CD14-positive monocyte (primary cell): ENCODE data around the gene IGF2R. TPM values are rescaled to one million over a fixed set of nuclear protein-coding genes. Genes with fewer than 3 reads are reported as not detected.

Source experiments
- DNase-seq, 3 donors: peaks; one replicate each; pipeline ENCODE4 v3.0.0-alpha.2; 2011 to 2022
- H2AFZ ChIP-seq: 2 replicates; pipeline ENCODE4 v1.6.0; 2012; ENCODE audit warnings: mild to moderate bottlenecking, low read depth, low read length, inconsistent platforms; ENCODE audit not compliant: insufficient read depth, poor library complexity, severe bottlenecking
- H3K27ac ChIP-seq, 2 donors: 1 replicate in 1 of 2; 2 replicates in 1 of 2; pipeline ENCODE4 v1.5.1; 2012 to 2013; ENCODE audit warnings: low read length in 2 of 2, control low read depth in 1 of 2, inconsistent platforms in 1 of 2, low read depth in 1 of 2, mild to moderate bottlenecking in 1 of 2
- H3K27me3 ChIP-seq, 2 donors: one replicate each; pipeline versions ENCODE4 v1.6.0 to v1.6.1; 2011 to 2013; ENCODE audit warnings: low read length in 2 of 2; ENCODE audit not compliant: control insufficient read depth in 2 of 2, insufficient read depth in 2 of 2
- H3K36me3 ChIP-seq, 2 donors: replicated peaks in 1 of 2; 1 replicate in 1 of 2; 2 replicates in 1 of 2; pipeline versions ENCODE4 v1.5.1 to v1.6.1; 2012 to 2013; ENCODE audit warnings: low read length in 2 of 2, control low read depth in 1 of 2, inconsistent platforms in 1 of 2, mild to moderate bottlenecking in 1 of 2; ENCODE audit not compliant: insufficient read depth in 2 of 2, control insufficient read depth in 1 of 2
- H3K4me1 ChIP-seq, 2 donors: 1 replicate in 1 of 2; 2 replicates in 1 of 2; pipeline versions ENCODE4 v1.5.1 to v1.6.1; 2012 to 2013; ENCODE audit warnings: low read length in 2 of 2, control low read depth in 1 of 2, inconsistent platforms in 1 of 2, mild to moderate bottlenecking in 1 of 2, moderate library complexity in 1 of 2; ENCODE audit not compliant: insufficient read depth in 2 of 2, control insufficient read depth in 1 of 2
- H3K4me2 ChIP-seq: replicated peaks from 2 replicates; pipeline ENCODE3; 2012; ENCODE audit warnings: low read length, moderate library complexity, mild to moderate bottlenecking; ENCODE audit not compliant: poor library complexity, severe bottlenecking; ENCODE audit errors: extremely low read depth
- H3K4me3 ChIP-seq, 3 experiments: fragments of 200-600 bp in 1 of 3; sonication (generic) in 1 of 3; replicated peaks in 1 of 3; 1 replicate in 2 of 3; 2 replicates in 1 of 3; pipeline ENCODE4 v1.5.1; 2011 to 2013; ENCODE audit warnings: low read length in 3 of 3, mild to moderate bottlenecking in 3 of 3, control low read depth in 2 of 3, low read depth in 2 of 3, inconsistent platforms in 1 of 3, moderate library complexity in 1 of 3
- H3K79me2 ChIP-seq: 2 replicates; pipeline ENCODE4 v1.6.0; 2012; ENCODE audit warnings: mild to moderate bottlenecking, control low read depth, inconsistent platforms, low read length, moderate library complexity; ENCODE audit not compliant: insufficient read depth
- H3K9ac ChIP-seq: 2 replicates; pipeline ENCODE4 v1.6.0; 2017; ENCODE audit warnings: low read length, mild to moderate bottlenecking; ENCODE audit not compliant: insufficient read depth, poor library complexity, severe bottlenecking
- H3K9me3 ChIP-seq, 2 donors: replicated peaks in 1 of 2; 1 replicate in 1 of 2; 2 replicates in 1 of 2; pipeline versions ENCODE4 v1.5.1 to v1.6.1; 2012 to 2013; ENCODE audit warnings: low read length in 2 of 2, control low read depth in 1 of 2; ENCODE audit not compliant: control insufficient read depth in 1 of 2, insufficient read depth in 1 of 2
- H4K20me1 ChIP-seq: 2 replicates; pipeline ENCODE4 v1.6.0; 2012; ENCODE audit warnings: mild to moderate bottlenecking, low read length, control low read depth, moderate library complexity; ENCODE audit not compliant: insufficient read depth
- H3K27ac Mint-ChIP-seq, 7 donors: one replicate each; pipeline ENCODE4 v1.8.0; 2020; ENCODE audit warnings: mild to moderate bottlenecking in 7 of 7, mixed read lengths in 7 of 7, moderate library complexity in 6 of 7, inconsistent platforms in 2 of 7
- H3K27me3 Mint-ChIP-seq, 3 donors: one replicate each; pipeline ENCODE4 v1.8.0; 2021 to 2022; ENCODE audit warnings: low read depth in 3 of 3, mild to moderate bottlenecking in 3 of 3, mixed read lengths in 3 of 3, moderate library complexity in 3 of 3, inconsistent platforms in 1 of 3
- H3K36me3 Mint-ChIP-seq, 2 donors: one replicate each; pipeline ENCODE4 v1.8.0; 2020; ENCODE audit warnings: mixed read lengths in 2 of 2, inconsistent platforms in 1 of 2, mild to moderate bottlenecking in 1 of 2
- H3K4me1 Mint-ChIP-seq: one replicate; pipeline ENCODE4 v1.8.0; 2020; ENCODE audit warnings: mild to moderate bottlenecking, mixed read lengths
- H3K4me3 Mint-ChIP-seq, 2 donors: one replicate each; pipeline ENCODE4 v1.8.0; 2020; ENCODE audit warnings: mild to moderate bottlenecking in 2 of 2, mixed read lengths in 2 of 2, moderate library complexity in 1 of 2
- H3K9me3 Mint-ChIP-seq, 7 donors: one replicate each; pipeline ENCODE4 v1.8.0; 2020 to 2022; ENCODE audit warnings: mixed read lengths in 7 of 7, mild to moderate bottlenecking in 6 of 7, moderate library complexity in 6 of 7, inconsistent platforms in 2 of 7
- WGBS: methylation state at CpG from one replicate; pipeline ENCODE4 v1.1.5; 2013; ENCODE audit warnings: missing lambda C conversion rate; ENCODE audit not compliant: insufficient coverage; 5-methylcytosine and 5-hydroxymethylcytosine counted together
- intact Hi-C, 2 donors: fragments of 100-400 bp; cut with micrococcal nuclease; formaldehyde crosslinking; loops; one replicate each; pipeline versions ENCODE4 v1.15.0 to v1.15.1; 2023
- polyA plus RNA-seq, 3 donors: library from polyadenylated mRNA; depleted of rRNA in 1 of 3; unstranded in 2 of 3; stranded (reverse) in 1 of 3; fragments of 300-500 nt in 2 of 3; fragments of >200 nt in 1 of 3; fragmentation: Illumina TruSeq in 2 of 3; gene quantifications; 1 replicate in 2 of 3; 2 replicates in 1 of 3; pipeline ENCODE4 v1.2.3, GENCODE V29; 2012 to 2021
- TF ChIP-seq, protein P1 (sequence below): fragments of 200-600 bp; IDR thresholded peaks from one replicate; pipeline ENCODE4 v1.8.0; 2022; ENCODE audit warnings: antibody characterized with exemption, mild to moderate bottlenecking

Gene IGF2R
- polyA plus RNA-seq, 3 donors, result 6.9 to 44.8 (median 8.2) TPM

DNA sequence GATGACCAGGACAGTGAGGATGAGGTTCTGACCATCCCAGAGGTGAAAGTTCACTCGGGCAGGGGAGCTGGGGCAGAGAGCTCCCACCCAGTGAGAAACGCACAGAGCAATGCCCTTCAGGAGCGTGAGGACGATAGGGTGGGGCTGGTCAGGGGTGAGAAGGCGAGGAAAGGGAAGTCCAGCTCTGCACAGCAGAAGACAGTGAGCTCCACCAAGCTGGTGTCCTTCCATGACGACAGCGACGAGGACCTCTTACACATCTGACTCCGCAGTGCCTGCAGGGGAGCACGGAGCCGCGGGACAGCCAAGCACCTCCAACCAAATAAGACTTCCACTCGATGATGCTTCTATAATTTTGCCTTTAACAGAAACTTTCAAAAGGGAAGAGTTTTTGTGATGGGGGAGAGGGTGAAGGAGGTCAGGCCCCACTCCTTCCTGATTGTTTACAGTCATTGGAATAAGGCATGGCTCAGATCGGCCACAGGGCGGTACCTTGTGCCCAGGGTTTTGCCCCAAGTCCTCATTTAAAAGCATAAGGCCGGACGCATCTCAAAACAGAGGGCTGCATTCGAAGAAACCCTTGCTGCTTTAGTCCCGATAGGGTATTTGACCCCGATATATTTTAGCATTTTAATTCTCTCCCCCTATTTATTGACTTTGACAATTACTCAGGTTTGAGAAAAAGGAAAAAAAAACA, 136.1 kb downstream of the IGF2R start:
- Mint-ChIP-seq H3K27ac (peak overlapping the region in 1 of 7 donors; percentile 26), H3K9me3 (peaks cover 0 to 5% (median 0%) of the 10 kb centered on the region in 7 donors), H3K27me3 (peaks cover 0 to 6% (median 1%) of the 10 kb centered on the region in 3 donors), H3K4me1 (peaks cover 18% of the 10 kb centered on the region), H3K36me3 (peaks cover 71 to 78% of the 10 kb centered on the region in 2 donors), H3K4me3 (no peak overlapping the region)
- Histone ChIP-seq H3K27me3 (no peaks in the 10 kb centered on the region), H3K79me2 (no peaks in the 10 kb centered on the region), H3K9me3 (no peaks in the 10 kb centered on the region), H3K4me1 (peaks cover 14 to 24% of the 10 kb centered on the region in 2 donors), H3K27ac (no peak overlapping the region), H4K20me1 (peaks cover 89% of the 10 kb centered on the region), H3K9ac (no peak overlapping the region), H3K4me2 (no peak overlapping the region), H3K36me3 (peaks cover 50 to 81% of the 10 kb centered on the region in 2 donors), H2AFZ (no peak overlapping the region), H3K4me3 (no peak overlapping the region)
- intact Hi-C loops, result no loop called here
- DNase-seq, result no peak
- TF ChIP-seq, protein P1, sequence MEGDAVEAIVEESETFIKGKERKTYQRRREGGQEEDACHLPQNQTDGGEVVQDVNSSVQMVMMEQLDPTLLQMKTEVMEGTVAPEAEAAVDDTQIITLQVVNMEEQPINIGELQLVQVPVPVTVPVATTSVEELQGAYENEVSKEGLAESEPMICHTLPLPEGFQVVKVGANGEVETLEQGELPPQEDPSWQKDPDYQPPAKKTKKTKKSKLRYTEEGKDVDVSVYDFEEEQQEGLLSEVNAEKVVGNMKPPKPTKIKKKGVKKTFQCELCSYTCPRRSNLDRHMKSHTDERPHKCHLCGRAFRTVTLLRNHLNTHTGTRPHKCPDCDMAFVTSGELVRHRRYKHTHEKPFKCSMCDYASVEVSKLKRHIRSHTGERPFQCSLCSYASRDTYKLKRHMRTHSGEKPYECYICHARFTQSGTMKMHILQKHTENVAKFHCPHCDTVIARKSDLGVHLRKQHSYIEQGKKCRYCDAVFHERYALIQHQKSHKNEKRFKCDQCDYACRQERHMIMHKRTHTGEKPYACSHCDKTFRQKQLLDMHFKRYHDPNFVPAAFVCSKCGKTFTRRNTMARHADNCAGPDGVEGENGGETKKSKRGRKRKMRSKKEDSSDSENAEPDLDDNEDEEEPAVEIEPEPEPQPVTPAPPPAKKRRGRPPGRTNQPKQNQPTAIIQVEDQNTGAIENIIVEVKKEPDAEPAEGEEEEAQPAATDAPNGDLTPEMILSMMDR, result no peak
- WGBS, result 91% methylated on average over 7 of the region's 20 CpGs

DNA sequence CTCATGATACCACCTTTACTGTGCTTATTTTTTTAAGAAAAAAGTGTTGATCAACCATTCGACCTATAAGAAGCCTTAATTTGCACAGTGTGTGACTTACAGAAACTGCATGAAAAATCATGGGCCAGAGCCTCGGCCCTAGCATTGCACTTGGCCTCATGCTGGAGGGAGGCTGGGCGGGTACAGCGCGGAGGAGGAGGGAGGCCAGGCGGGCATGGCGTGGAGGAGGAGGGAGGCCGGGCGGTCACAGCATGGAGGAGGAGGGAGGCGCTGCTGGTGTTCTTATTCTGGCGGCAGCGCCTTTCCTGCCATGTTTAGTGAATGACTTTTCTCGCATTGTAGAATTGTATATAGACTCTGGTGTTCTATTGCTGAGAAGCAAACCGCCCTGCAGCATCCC, 137.1 kb downstream of the IGF2R start:
- WGBS, result 100% methylated on average over 6 of the region's 14 CpGs
- H3K27ac ChIP-seq, result no peak overlapping the region
- H3K4me1 Mint-ChIP-seq, result peaks cover 9% of the 10 kb centered on the region
- H3K9me3 ChIP-seq, result no peaks in the 10 kb centered on the region
- peaks cover 49 to 83% of the 10 kb centered on the region in 2 donors for H3K36me3 ChIP-seq
- no peaks in the 10 kb centered on the region for H3K79me2 ChIP-seq
- H4K20me1 ChIP-seq, result peaks cover 89% of the 10 kb centered on the region
- H3K4me1 ChIP-seq, result peaks cover 7 to 14% of the 10 kb centered on the region in 2 donors
- TF ChIP-seq, protein P1, result no peak
- no peak overlapping the region for H2AFZ ChIP-seq
- no peaks in the 10 kb centered on the region for H3K27me3 ChIP-seq
- no peak overlapping the region for H3K4me3 ChIP-seq
- no peak for DNase-seq
- H3K36me3 Mint-ChIP-seq, result peaks cover 72 to 73% of the 10 kb centered on the region in 2 donors
- intact Hi-C loops, result no loop called here
- peaks cover 0 to 5% (median 0%) of the 10 kb centered on the region in 7 donors for H3K9me3 Mint-ChIP-seq
- no peak overlapping the region for H3K9ac ChIP-seq
- H3K27ac Mint-ChIP-seq, result no peak overlapping the region
- peaks cover 0 to 8% (median 1%) of the 10 kb centered on the region in 3 donors for H3K27me3 Mint-ChIP-seq
- H3K4me3 Mint-ChIP-seq, result no peak overlapping the region
- H3K4me2 ChIP-seq, result no peak overlapping the region
